Osteocyte (in vitro differentiated cells): ENCODE measurements around the gene NBAS. TPM values are rescaled to one million over a fixed set of nuclear protein-coding genes. Genes with fewer than 3 reads are reported as not detected.

Experiments used
- DNase-seq: peaks from one replicate; pipeline ENCODE4 v3.0.0; 2021; ENCODE audit warnings: mixed read lengths; ENCODE audit not compliant: unreplicated experiment; ENCODE audit errors: extremely low spot score
- H3K27ac Mint-ChIP-seq: one replicate; pipeline ENCODE4 v1.8.0; 2021; ENCODE audit warnings: mild to moderate bottlenecking, mixed read lengths; ENCODE audit not compliant: unreplicated experiment
- H3K27me3 Mint-ChIP-seq: one replicate; pipeline ENCODE4 v1.8.0; 2021; ENCODE audit warnings: mixed read lengths; ENCODE audit not compliant: unreplicated experiment
- H3K36me3 Mint-ChIP-seq: one replicate; pipeline ENCODE4 v1.8.0; 2021; ENCODE audit warnings: mixed read lengths; ENCODE audit not compliant: unreplicated experiment
- H3K4me1 Mint-ChIP-seq: one replicate; pipeline ENCODE4 v1.8.0; 2021; ENCODE audit warnings: mixed read lengths; ENCODE audit not compliant: unreplicated experiment
- H3K4me3 Mint-ChIP-seq: one replicate; pipeline ENCODE4 v1.8.0; 2021; ENCODE audit warnings: mild to moderate bottlenecking, moderate library complexity, mixed read lengths; ENCODE audit not compliant: unreplicated experiment
- H3K9me3 Mint-ChIP-seq: one replicate; pipeline ENCODE4 v1.8.0; 2021; ENCODE audit warnings: mixed read lengths; ENCODE audit not compliant: unreplicated experiment
- CTCF ChIP-seq: fragments of 200-600 bp; sonication (generic); IDR thresholded peaks from 2 replicates; pipeline ENCODE4 v1.5.0; 2021; ENCODE audit warnings: antibody characterized with exemption, mild to moderate bottlenecking, moderate library complexity
- total RNA-seq: library from RNA; stranded (reverse); gene quantifications from 2 replicates; pipeline ENCODE4 v1.2.1, GENCODE V29; 2021

Gene NBAS
- total RNA-seq, 1 donor from 2014 or later, result 43.6 TPM

GRCh38 chr2:15311201-15311907 lies 249.8 kb downstream of the NBAS start:
- no peak for DNase-seq
- H3K9me3 Mint-ChIP-seq, result no peaks in the 10 kb centered on the region
- H3K36me3 Mint-ChIP-seq, result peaks cover 25% of the 10 kb centered on the region
- H3K27me3 Mint-ChIP-seq, result no peaks in the 10 kb centered on the region
- H3K4me1 Mint-ChIP-seq, result peaks cover 10% of the 10 kb centered on the region
- no peak overlapping the region for H3K4me3 Mint-ChIP-seq
- TF ChIP-seq CTCF, result no peak
- H3K27ac Mint-ChIP-seq, result no peak overlapping the region

- DNase-seq, result no peak
- TF ChIP-seq CTCF, result no peak
Observed at GRCh38 chr2:15307526-15307925, 253.6 kb downstream of the NBAS start.

GRCh38 chr2:15306706-15307105 lies 254.4 kb downstream of the NBAS start:
- Mint-ChIP-seq H3K9me3 (peaks cover 6% of the 10 kb centered on the region), H3K4me3 (no peak overlapping the region), H3K36me3 (peaks cover 48% of the 10 kb centered on the region), H3K27ac (no peak overlapping the region), H3K27me3 (no peaks in the 10 kb centered on the region), H3K4me1 (peaks cover 11% of the 10 kb centered on the region)
- DNase-seq, result no peak
- TF ChIP-seq CTCF, result no peak

More at GRCh38 chr2:15307526-15307925, 253.6 kb downstream of the NBAS start:
- Mint-ChIP-seq H3K4me3 (no peak overlapping the region), H3K36me3 (peaks cover 43% of the 10 kb centered on the region), H3K27ac (no peak overlapping the region), H3K27me3 (no peaks in the 10 kb centered on the region), H3K4me1 (peaks cover 8% of the 10 kb centered on the region), H3K9me3 (peaks cover 6% of the 10 kb centered on the region)

GRCh38 chr2:15303874-15304273 lies 257.3 kb downstream of the NBAS start:
- Mint-ChIP-seq H3K27ac (no peak overlapping the region), H3K27me3 (no peaks in the 10 kb centered on the region), H3K9me3 (peaks cover 6% of the 10 kb centered on the region), H3K36me3 (peaks cover 54% of the 10 kb centered on the region), H3K4me3 (no peak overlapping the region), H3K4me1 (peaks cover 4% of the 10 kb centered on the region)
- no peak for TF ChIP-seq CTCF
- no peak for DNase-seq

- Mint-ChIP-seq H3K9me3 (peaks cover 6% of the 10 kb centered on the region), H3K27ac (no peak overlapping the region), H3K4me1 (peaks cover 4% of the 10 kb centered on the region), H3K36me3 (peaks cover 56% of the 10 kb centered on the region), H3K27me3 (no peaks in the 10 kb centered on the region), H3K4me3 (no peak overlapping the region)
- no peak for TF ChIP-seq CTCF
- DNase-seq, result no peak
Observed at GRCh38 chr2:15302154-15302553, 259.0 kb downstream of the NBAS start.
